HL-60/S4 treated with retinoic acid at 250 ng/mL for 4 days and 3 days (cell line): Measurements from ENCODE around the gene ESPN.
"Not testable (repeated sequence)": the region's sequence is repeated elsewhere in the genome, so short reads cannot be mapped to it uniquely, and the experiment has no call there.

ENCODE experiments used
- in situ Hi-C: fragments of 300-500 bp; cut with MboI; formaldehyde crosslinking; loops from 2 replicates; pipeline ENCODE4 v1.7.0; 2022; ENCODE audit warnings: low sequenced_read_pairs

Gene ESPN, protein sequence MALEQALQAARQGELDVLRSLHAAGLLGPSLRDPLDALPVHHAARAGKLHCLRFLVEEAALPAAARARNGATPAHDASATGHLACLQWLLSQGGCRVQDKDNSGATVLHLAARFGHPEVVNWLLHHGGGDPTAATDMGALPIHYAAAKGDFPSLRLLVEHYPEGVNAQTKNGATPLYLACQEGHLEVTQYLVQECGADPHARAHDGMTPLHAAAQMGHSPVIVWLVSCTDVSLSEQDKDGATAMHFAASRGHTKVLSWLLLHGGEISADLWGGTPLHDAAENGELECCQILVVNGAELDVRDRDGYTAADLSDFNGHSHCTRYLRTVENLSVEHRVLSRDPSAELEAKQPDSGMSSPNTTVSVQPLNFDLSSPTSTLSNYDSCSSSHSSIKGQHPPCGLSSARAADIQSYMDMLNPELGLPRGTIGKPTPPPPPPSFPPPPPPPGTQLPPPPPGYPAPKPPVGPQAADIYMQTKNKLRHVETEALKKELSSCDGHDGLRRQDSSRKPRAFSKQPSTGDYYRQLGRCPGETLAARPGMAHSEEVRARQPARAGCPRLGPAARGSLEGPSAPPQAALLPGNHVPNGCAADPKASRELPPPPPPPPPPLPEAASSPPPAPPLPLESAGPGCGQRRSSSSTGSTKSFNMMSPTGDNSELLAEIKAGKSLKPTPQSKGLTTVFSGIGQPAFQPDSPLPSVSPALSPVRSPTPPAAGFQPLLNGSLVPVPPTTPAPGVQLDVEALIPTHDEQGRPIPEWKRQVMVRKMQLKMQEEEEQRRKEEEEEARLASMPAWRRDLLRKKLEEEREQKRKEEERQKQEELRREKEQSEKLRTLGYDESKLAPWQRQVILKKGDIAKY

DNA sequence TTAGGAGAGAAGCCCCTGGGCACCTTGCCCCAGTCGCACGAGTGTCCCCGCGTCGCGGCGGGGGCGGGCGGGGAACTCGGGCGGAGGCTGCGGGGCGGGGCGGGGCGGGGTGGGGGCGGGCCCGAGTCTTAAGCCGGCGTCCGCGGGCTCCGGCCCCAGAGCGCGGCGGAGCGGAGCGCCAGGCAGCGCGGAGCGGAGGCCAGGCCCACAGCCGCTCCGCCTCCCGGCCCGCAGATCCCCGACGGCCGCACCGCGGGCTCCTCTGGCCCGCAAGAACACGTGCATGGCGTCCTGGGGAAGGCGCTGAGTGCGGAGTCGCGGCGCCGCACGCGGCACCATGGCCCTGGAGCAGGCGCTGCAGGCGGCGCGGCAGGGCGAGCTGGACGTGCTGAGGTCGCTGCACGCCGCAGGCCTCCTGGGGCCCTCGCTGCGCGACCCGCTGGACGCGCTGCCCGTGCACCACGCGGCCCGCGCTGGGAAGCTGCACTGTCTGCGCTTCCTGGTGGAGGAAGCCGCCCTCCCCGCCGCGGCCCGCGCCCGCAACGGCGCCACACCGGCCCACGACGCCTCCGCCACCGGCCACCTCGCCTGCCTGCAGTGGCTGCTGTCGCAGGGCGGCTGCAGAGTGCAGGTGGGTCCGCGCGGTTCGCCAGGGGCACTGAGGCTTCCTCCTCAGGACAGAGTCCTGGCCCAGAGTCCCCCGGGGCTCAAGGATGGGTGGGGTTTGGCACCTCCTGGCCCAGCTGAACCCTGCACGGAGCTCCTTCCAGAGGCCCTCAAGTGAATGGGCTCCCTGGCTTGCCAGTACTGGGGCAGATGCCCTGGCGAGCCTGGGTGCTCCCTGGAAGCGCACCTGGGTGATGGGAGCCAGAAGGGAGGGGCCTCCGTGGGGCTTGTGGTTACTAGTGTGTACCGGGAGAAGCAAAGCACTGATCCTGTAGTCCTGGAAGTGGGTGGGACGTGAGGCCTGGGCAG is at the start of gene ESPN:
ESPN (plus strand) TSS at position 158 of the 975 bp plus-strand sequence; CDS start at position 338, 180 bp downstream.
- in situ Hi-C loops = no loop called here

GRCh38 chr1:6378096-6378746 is 46.4 kb upstream of the ESPN start:
- in situ Hi-C loops = no loop called here

DNA sequence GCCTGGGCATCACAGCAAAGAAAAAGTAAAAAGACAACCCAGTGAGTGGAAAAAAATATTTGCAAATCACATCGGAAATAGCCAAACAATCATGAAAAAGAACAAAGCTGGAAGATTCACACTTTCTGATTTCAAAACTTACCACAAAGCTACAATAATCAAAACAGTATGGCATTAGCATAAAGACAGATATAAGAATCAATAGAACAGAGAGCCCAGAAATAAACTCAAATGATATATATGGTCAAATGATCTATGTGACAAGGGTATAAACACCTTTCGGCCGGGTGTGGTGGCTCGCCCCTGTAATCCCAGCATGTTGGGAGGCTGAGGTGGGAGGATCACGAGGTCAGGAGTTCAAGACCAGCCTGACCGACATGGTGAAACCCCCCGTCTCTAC is 44.5 kb upstream of the ESPN start:
- in situ Hi-C loops = no loop called here

GRCh38 chr1:6384135-6384534 is 40.4 kb upstream of the ESPN start:
- in situ Hi-C loops = no loop called here

DNA sequence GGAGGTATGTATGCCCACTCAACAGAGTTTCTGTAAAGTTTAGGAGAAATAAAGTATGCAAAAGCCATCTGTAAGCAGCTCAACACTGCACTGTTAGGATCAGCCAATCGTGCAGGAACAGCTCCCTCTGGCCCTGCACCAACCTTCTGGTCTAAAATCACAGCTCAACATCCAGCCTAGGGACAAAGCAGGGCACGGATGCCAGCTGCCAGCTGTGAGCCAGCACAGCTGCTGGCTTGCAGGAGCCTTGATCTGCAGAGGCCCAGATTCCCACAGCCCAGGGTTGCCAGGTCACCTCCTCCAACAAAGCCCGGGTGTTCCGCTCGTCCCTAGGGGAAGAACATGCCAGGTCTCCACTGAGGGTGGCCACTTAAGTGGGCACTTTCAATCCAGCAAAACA is 39.6 kb upstream of the ESPN start:
- in situ Hi-C loops = no loop called here

DNA sequence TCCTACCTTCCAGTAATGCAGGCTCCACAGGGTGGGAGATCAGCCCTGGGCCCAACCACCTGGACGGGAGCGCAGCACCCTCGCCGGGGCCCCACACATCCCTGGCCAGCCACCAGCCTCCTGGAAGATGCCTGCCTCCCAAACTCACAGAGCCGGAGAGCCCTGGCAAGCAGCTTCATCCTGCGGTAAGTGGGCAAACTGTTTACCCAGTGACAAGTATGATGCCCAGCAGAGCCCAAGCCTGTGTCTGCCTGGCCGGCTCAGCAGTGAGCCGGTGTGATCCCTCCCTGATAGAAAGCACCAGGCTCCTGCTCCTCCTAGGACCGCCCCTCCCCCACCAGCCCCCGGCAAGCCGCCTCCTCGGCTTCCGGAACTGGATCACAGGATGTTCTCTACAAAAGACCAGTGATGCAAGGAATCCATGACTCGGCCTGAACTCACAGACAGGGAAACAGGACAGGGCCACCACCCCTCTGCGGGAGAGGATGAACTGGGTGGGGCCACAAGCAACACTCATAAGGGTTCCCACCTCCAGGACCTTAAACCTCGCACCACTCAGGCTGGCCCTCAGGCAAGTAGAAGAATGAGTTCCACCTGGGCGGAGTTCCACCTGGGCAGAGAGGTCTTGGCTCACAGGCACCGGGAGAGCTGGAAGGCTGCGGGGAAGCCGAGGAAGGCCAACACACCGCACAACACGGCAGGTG is 38.9 kb upstream of the ESPN start:
- in situ Hi-C loops = no loop called here

DNA sequence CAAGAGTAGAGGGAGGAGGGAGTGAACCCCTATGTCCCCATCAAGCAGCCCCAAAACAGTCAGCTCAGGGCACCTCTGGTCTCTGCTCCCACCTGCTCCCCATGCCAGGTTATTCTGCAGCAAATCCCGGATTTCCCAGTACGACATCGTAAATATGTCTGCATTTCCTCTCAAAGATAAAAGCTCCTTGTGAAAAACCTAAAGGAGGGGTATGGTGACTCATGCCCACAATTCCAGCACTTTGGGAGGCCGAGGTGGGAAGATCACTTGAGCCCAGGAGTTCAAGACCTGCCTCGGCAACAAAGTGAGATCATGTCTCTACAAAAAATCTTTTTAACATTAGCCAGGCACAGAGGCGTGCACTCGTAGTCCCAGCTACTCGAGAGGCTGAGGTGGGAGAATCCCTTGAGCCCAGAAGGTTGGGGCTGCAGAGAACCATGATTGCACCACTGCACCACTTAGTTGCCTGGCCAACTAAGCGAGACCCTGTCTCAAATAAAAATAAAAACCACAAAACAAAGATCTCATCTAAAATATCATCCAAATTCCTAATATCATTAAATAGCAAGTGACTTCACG is 38.1 kb upstream of the ESPN start:
- in situ Hi-C loops = no loop called here

GRCh38 chr1:6389971-6390370 is 34.6 kb upstream of the ESPN start:
- in situ Hi-C loops = no loop called here

DNA sequence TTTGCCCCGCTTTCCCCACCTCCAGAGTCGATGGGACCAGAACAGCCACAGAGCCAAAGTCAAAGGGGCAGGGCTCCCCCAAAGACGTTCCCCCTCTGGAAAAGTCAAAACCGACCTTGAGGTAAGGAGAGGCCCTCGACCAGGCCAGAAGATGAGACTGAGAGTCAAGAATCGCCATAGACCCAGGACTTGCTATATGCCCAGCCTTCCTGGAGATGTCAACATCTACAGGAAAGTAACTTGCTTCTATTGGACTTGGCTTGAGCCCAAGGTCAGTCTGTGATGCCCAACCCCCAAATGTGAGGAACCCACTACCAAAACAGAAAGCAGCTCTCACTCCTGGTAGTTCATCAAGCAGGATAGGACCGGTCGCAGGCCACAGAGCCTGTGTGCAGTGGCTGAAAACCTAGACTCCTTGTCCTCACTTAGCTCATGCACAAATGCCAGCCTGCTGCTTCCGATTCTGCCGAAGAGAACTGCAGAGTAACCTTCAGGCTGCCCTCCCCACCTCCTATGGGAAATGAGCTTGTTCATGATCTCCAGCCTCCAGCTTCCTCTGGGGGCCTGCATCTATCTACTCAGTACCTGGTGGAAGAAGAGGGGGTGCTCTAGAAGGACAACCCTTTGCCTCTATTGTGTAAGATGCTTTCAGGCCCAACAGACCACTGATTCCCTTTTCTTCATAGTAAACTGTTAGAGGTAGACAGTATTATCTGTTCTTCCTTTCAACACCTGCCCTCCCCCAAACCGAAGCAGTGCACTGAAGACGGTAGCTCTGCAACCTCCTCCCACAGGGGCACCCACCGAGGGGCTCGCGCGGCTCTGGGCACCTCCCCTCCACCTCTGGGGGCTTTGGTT is 32.4 kb upstream of the ESPN start:
- in situ Hi-C loops = no loop called here

- in situ Hi-C loops = no loop called here
Observed at GRCh38 chr1:6392809-6393399, 31.7 kb upstream of the ESPN start.

DNA sequence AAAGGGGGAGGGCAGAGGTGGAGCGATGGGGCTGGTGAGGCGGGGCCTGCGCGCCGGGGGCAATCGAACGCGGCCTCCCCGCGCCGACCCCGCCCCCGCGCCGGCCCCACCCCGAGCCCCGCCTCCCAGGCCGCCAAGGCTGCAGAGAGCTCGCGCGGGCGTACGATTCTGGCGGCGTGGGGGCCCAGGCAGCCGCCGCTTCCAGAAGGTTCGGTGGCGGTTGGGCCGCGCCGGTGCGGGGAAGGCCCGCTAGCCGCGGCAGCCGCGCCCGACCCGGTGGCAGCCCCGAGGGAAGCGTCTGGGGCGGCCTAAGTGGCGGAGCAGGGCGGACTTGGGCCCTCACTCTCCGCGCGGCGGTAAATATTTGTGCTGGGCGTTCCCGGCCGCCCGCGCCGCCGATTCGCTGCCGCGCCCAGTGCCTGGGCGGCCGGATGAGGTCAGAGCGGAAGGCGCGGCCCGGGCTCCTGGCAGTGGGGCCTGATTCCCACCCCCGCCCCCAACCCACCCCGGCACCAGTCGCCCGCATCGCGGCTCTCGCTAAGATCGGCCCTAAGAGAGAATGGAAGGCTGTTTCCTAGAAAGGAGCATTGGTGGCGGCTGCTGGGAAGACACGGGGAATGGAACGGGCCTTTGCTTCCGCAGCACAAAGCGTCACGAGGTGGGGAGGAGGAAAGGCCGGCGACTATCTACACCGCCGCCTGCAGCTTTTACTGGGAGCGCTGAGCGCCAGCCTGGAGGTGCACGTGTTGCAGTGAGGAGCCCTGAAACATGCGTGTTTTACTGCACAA is 31.0 kb upstream of the ESPN start, which contains the start of gene ACOT7:
ACOT7 (minus strand) TSS at position 368 of the 788 bp plus-strand sequence. CDS start 368 bp downstream, outside the sequence.
- in situ Hi-C loops = no loop called here

GRCh38 chr1:6395130-6395529 is 29.4 kb upstream of the ESPN start:
- in situ Hi-C loops = not testable (repeated sequence)

- in situ Hi-C loops = not testable (repeated sequence)
Observed at GRCh38 chr1:6395781-6396244, 28.8 kb upstream of the ESPN start.

GRCh38 chr1:6396998-6397397 is 27.6 kb upstream of the ESPN start:
- in situ Hi-C loops = no loop called here

GRCh38 chr1:6397844-6398441 is 26.6 kb upstream of the ESPN start:
- in situ Hi-C loops = no loop called here

DNA sequence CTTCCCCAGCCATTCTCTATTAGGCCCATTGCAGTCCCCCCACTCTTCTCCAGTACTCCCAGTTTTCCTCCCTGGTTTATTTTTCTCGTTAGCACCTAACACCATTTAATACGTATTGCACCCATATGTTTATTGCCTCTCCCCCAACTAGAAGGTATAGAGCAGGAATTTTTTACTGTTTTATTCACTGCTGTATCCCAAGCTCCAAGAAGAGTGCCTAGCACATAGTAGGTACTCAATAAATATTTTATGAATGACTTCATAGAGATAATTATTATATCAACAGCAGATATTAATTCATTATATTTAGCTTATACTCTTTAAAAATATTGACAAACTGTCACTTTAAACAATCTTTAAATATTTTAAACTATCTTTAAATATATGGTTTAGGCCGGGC is 25.3 kb upstream of the ESPN start:
- in situ Hi-C loops = no loop called here

- in situ Hi-C loops = no loop called here
Observed at GRCh38 chr1:6401673-6402072, 22.9 kb upstream of the ESPN start.
